Stimulated activated naive CD4-positive, alpha-beta T cell (primary cell): ENCODE measurements around the gene TGM5.
A peak's percentile ranks its signal among the peaks of the same experiment; 100 is the strongest.
"Not testable (repeated sequence)": the region's sequence is repeated elsewhere in the genome, so short reads cannot be mapped to it uniquely, and the experiment has no call there.

Source experiments
- DNase-seq, 6 experiments: peaks; one replicate each; lab custom pipeline; 2025; lab: John Stamatoyannopoulos, UW

TGM5 gene

GRCh38 chr15:43215961-43216360 is 50.8 kb downstream of the TGM5 start:
- no peak for DNase-seq

DNA sequence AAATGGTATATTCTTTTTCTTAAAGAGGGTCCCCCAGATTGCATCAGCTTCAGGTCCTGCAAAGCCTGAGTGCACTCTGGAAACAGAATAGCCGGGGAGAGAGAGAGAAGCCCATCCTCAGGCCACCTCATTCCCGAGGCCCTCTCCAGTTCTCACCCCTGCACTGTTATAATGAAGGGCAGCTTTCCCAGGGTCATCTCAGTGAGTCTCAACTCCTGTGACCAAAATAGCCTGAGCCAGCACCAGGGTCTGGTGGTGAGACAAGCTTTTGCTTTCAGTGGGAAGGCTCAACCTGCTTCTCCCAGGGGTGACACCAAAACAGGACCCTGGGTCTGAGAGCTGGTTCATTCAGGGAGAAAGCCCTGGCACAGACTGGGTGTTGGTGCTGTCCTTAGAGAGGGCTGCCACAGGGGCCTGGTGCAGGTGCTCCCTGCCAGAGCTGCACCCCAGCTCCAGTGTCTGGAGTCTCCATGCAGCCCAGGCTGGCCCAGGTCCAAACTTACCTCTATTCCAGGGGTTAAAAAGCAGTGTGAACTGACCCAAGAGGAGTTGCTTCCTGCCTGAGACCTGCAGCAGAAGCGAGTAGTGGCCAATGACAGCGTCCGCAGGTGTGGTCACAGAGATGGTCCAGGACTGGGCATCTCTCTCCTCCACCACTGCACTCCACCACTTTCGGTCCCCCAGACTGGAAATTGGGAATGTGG is 52.0 kb downstream of the TGM5 start:
- no peak for DNase-seq

GRCh38 chr15:43214169-43214568 is 52.6 kb downstream of the TGM5 start:
- DNase-seq = no peak

- no peak for DNase-seq
These were observed 53.3 kb downstream of the TGM5 start for GRCh38 chr15:43213466-43213865.

GRCh38 chr15:43212951-43213350 is 53.8 kb downstream of the TGM5 start:
- no peak for DNase-seq

DNA sequence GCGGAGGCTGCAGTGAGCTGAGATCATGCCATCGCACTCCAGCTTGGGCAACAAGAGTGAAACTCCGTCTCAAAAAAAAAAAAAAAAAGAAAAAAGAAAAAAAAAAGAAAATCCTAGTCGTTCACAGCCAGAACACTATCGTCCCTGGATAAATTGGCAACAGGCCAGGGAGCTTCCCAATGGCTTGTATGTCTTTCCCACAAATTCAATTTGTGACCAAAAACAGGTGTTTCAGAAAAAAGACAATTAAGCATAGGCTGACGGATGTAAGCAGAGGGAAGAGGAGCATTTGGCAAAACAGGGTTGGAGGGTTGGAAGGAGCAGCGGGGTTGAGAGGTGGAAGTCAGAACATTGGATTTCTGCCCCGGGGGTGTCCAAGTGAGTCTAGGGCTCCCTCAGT is 54.4 kb downstream of the TGM5 start:
- no peak for DNase-seq

GRCh38 chr15:43211224-43211735 is 55.4 kb downstream of the TGM5 start:
- DNase-seq = no peak

- no peak for DNase-seq
These were observed 55.9 kb downstream of the TGM5 start for GRCh38 chr15:43210807-43211206.

DNA sequence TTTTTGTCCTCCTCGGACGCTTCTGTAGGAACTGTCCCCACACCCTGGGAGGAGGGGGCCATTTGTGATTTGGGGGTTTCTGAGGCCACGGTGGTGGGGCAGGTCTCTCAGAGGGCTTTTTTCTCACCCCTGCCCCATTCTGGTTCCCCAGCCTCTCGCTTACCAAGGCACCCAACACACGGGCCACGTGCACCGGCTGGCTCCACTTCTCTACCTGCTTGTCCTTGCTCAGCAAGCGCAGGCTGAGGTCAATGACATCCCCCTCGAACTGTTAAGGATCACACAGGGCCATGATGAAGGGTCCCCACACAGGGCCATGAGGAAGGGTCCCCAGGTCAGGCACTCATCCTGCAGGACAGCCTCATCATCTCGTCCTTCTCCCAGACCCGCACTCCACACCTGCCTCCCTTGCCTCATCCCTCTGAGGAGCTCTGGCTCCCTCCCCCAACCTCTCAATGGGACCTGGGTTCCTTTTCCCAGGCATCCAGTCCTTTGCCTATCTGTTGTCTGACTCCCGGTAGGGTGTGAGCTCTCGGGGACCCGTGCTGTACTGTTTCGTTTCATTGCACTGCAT is 56.5 kb downstream of the TGM5 start:
- no peak for DNase-seq

DNA sequence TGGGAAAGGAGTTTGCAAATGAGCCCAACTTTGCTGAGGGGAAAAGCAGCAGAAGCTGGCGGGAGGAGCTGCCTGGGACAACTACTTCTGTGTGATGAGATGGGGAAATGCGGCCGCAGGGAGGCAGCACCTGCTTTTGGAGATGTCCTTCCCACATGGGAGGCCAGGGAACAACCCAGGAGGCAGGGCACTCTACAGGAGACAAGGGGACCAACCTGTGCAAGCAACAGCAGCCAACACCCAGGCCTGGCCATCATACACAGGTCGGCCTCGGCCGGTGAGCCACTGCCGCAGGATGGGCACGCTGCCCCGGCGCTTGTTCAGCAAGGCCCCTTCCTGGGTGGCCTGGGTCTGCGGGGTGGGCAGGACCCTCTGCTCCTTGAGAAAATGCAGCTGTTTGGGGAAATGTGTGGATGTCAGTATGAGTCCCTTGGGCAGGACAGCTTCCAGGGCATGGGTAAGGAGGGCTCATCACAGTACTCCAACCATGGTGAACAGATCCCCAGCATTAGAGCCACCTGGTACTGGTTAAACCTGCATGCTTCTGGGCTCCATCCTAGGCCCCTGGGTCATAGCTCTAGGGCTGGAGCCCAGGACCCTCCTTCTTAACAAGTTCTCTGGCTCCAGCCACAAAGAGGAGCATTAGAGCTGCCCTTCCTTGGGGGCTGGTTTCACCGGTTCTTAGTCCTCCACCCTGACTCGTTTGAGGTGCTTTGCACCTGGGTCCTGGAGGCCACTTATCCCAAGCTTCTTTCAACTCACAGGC is 57.5 kb downstream of the TGM5 start:
- no peak for DNase-seq

DNA sequence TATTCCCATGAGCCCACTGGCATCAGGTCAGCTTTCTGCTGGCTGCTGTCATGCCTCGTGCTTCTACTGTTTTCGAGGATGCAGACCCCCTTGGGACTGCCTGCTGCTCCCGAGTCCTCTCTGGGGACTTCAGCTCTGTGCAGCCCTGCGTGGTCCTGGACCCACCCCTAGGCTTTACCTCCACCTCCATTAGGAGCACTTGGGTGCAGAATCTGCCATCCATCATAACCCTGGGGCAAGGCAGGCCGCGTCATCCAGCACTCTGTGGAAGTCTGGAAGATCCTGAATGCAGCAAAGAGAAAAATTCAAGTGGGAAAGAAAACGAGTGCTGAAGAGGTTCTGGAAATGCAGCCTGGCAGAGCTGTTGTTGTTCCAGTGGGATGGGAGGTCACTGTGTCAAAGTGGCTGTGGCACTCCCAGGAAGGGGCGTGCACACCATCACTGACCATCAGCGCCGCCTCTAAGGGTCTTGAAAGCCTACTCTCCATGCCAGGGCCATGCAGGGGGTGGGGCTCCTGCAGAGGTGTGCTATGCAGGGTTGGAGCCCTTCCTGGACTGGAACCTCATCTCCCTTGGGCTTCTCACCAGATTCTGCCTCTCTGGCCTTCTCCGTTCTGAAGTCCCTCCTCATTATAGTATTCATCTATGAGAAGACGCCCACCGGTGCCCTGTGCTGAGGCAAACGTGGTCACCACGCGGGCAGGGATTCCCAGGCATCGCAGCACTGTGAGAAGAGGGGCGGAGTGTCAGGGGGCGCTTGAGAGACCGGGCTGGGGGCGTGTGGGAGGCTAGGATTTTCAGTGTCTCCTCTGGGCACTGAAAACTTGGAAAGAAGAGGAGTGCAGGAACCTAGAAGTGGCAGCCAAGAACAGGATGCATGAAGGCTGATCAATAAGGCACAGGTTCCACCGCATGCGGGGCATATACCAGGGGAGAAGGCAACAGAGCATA is 58.4 kb downstream of the TGM5 start:
- DNase-seq = no peak

- DNase-seq = no peak
These were observed 59.7 kb downstream of the TGM5 start for GRCh38 chr15:43207024-43207423.

DNA sequence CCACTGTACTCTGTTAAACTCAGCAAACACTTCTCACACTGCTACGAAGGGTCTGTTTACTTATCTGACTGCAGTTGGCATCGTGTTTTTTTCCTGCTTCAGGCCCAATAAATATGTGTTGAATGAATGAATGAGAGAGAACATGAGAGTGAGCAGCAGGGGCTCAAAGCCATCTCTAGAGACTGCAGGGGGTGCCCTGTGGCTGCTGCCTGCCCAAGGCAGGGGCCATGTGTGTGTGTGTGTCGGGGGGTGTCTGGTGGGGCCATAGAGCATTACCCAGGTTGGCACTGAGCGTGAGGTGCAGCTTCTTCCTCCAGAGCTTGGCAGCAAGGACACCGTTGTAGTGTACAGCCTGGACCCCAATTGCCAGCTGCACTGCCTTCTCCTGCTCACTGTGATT is 60.7 kb downstream of the TGM5 start:
- no peak for DNase-seq

- DNase-seq = peak in 5 of 6 experiments; percentile 8 to 15 (median 12)
These were observed 62.5 kb downstream of the TGM5 start for GRCh38 chr15:43204016-43204901.

DNA sequence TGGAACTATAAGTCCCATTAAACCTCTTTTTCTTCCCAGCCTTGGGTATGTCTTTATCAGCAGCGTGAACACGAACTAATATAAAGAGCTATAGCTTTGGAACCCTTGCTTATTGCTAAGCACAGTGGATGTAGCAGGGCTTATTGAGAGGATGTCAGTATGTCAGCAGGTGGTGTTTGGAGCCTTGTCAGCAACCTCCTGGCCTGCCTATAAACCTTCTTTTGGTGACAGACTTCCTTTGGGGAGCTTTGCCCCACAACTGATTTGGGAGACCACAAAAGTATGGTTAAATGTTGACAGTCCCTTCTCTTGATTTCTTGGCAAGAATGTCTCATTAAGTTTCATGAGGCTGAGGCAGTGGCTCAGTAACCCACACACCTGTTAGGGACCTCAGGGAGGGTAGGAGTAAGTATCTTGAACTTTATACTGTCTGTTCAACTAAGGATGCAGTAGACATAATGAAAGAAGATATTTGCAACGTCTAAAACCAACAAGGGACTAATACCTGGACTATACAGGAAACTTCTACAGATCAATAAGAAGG is 66.7 kb downstream of the TGM5 start:
- no peak for DNase-seq

DNA sequence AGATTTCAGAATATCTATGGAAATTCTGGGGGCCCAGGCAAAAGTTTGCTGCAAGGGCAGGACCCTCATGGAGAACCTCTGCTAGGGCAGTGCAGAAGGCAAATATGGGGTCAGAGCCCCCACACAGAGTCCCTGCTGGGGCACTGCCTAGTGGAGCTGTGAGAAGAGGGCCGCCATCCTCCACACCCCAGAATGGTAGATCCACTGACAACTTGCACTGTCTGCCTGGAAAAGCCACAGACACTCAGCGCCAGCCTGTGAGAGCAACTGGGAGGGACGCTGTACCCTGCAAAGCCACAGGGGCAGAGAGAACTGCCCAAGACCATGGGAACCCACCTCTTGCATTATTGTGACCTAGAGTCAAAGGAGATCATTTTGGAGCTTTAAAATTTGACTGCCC is 67.7 kb downstream of the TGM5 start:
- no peak for DNase-seq

- not testable (repeated sequence) for DNase-seq
These were observed 68.2 kb downstream of the TGM5 start for GRCh38 chr15:43198556-43198955.

GRCh38 chr15:43197773-43198172 is 69.0 kb downstream of the TGM5 start:
- not testable (repeated sequence) for DNase-seq

GRCh38 chr15:43196760-43197548 is 69.8 kb downstream of the TGM5 start:
- no peak for DNase-seq

DNA sequence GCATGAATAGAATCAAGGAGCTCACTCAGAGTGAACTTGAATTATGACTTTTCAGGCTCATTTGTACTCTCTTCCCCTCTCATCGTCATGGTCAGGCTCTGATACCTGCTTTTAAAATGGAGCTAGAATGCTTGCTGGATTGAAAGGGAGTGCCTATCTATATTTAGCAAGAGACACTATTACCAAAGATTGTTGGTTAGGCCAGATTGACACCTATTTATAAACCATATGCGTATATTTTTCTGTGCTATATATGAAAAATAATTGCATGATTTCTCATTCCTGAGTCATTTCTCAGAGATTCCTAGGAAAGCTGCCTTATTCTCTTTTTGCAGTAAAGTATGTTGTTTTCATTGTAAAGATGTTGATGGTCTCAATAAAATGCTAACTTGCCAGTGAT is 71.9 kb downstream of the TGM5 start:
- DNase-seq = no peak
